ENCODE results near the gene CYP27B1.

GRCh38 chr12:57751432-57751787 lies 15.5 kb downstream of the CYP27B1 start:
- TF ChIP-seq FOXP2 (optimal IDR thresholded peaks at IDR 0.05; ENCODE audit: borderline replicate concordance, extremely low read depth, extremely low read length, insufficient read depth) (no peak), TAF1 (IDR thresholded peaks at IDR 0.05; ENCODE audit: borderline replicate concordance, insufficient read depth, low read length) (no peak), POLR2AphosphoS5 (IDR thresholded peaks at IDR 0.05; ENCODE audit: low read depth, low read length) (no peak), SIN3A (IDR thresholded peaks at IDR 0.05; ENCODE audit: borderline replicate concordance, insufficient read depth, low read length) (no peak), REST (IDR thresholded peaks at IDR 0.05; ENCODE audit: insufficient read depth in 1 of 2, low read depth in 2 of 2, low read length in 2 of 2) (no peak)

All from PFSK-1 (cell line).